ENCODE results near the gene SCUBE3.

Gene SCUBE3

GRCh38 chr6:35181308-35181932, 32.3 kb upstream of the SCUBE3 start:
- peak; percentile 74 for DNase-seq (ENCODE audit: low read depth)
- no peak for TF ChIP-seq CTCF (conservative IDR thresholded peaks at IDR 0.05; ENCODE audit: low read length)
- no peak overlapping the region for H3K4me3 ChIP-seq (ENCODE audit: low read length)

DNA sequence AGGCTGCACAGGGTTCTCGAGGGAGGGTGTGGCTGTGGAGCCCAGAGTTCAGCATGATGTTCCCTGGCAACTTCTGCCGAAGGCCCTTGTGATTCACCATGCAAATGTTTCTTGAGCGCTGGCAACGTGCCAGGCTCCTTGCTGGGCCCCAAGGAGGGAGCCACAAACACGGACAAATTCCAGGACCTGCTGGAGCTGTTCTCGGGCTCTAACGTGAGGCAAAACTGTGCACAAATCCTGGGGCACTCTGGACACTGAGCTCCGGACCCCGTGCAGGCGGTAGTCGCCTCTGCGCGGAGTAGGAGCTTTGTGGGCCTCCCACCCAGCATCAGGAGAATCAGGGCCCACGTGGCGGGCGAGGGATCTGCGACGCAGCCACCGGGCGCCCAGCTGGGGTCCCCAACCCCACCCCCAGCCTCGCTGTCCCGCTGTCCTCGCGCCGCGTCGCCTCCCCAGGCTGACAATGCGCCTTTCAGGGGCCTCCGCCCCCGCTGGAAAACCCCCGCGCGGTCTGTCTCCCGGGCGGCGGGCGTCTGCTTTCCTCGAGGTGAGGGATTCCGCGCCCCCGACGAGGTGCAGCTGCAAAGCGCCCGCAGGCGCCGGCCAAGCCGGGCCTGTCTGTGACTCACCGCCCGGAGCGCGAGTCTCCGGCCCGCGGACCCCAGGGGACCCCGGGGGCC, 31.7 kb upstream of the SCUBE3 start:
- TF ChIP-seq CTCF (conservative IDR thresholded peaks at IDR 0.05; ENCODE audit: low read length): no peak
- DNase-seq (ENCODE audit: low read depth): peak; percentile 80
- H3K4me3 ChIP-seq (ENCODE audit: low read length): no peak overlapping the region

GRCh38 chr6:35183281-35183680, 30.5 kb upstream of the SCUBE3 start:
- DNase-seq (ENCODE audit: low read depth): no peak
- no peak for TF ChIP-seq CTCF (conservative IDR thresholded peaks at IDR 0.05; ENCODE audit: low read length)
- no peak overlapping the region for H3K4me3 ChIP-seq (ENCODE audit: low read length)

GRCh38 chr6:35183935-35184334, 29.8 kb upstream of the SCUBE3 start:
- H3K4me3 ChIP-seq (ENCODE audit: low read length): no peak overlapping the region
- no peak for DNase-seq (ENCODE audit: low read depth)
- TF ChIP-seq CTCF (conservative IDR thresholded peaks at IDR 0.05; ENCODE audit: low read length): no peak

GRCh38 chr6:35184580-35185301, 29.0 kb upstream of the SCUBE3 start:
- TF ChIP-seq CTCF (conservative IDR thresholded peaks at IDR 0.05; ENCODE audit: low read length): no peak
- no peak overlapping the region for H3K4me3 ChIP-seq (ENCODE audit: low read length)
- DNase-seq (ENCODE audit: low read depth): no peak

DNA sequence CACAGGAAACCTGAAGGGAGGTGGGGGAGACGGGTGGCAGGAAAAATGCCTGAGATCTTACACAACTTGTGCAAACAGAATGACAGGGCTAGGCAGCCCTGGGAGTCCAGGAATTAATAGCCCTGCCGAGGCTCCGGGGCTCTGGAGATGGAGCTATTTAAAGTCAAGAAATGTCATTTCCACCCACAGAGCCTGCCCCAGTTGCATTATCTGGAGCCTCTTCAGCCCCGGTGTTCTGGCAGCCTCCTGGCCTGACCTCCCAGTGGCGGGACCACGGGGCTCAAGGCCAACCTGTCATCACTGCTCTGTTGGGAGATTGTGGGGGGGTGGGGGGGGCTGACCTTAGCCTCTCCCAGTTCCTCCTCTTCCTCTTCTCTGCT, 28.5 kb upstream of the SCUBE3 start:
- no peak overlapping the region for H3K4me3 ChIP-seq (ENCODE audit: low read length)
- peak; percentile 62 for DNase-seq (ENCODE audit: low read depth)
- TF ChIP-seq CTCF (conservative IDR thresholded peaks at IDR 0.05; ENCODE audit: low read length): no peak

- TF ChIP-seq CTCF (conservative IDR thresholded peaks at IDR 0.05; ENCODE audit: low read length): no peak
- no peak overlapping the region for H3K4me3 ChIP-seq (ENCODE audit: low read length)
- DNase-seq (ENCODE audit: low read depth): no peak
Measured at GRCh38 chr6:35185971-35186370, 27.8 kb upstream of the SCUBE3 start.
